HK-2 (cell line): ENCODE results near the gene RRAGD.

ENCODE experiments used
- DNase-seq: peaks from one replicate; pipeline ENCODE4 v3.0.0-alpha.2; 2018; ENCODE audit not compliant: unreplicated experiment

The RRAGD gene

GRCh38 chr6:89412071-89413005 lies at the start of gene RRAGD:
TSS of gene RRAGD (minus strand) at chr6:89412273. CDS start at chr6:89411993, 280 bp downstream.
- DNase-seq = peak; percentile 56

- DNase-seq = no peak
Observed at GRCh38 chr6:89460713-89461112, 48.6 kb upstream of the RRAGD start.

- DNase-seq = no peak
Observed at GRCh38 chr6:89459501-89459900, 47.4 kb upstream of the RRAGD start.

- no peak for DNase-seq
Observed at GRCh38 chr6:89458704-89459103, 46.6 kb upstream of the RRAGD start.

GRCh38 chr6:89454300-89454699 lies 42.2 kb upstream of the RRAGD start:
- no peak for DNase-seq

GRCh38 chr6:89452281-89452680 lies 40.2 kb upstream of the RRAGD start:
- DNase-seq = no peak

GRCh38 chr6:89449193-89449592 lies 37.1 kb upstream of the RRAGD start:
- no peak for DNase-seq

GRCh38 chr6:89443658-89444057 lies 31.6 kb upstream of the RRAGD start:
- DNase-seq = no peak

GRCh38 chr6:89440200-89440599 lies 28.1 kb upstream of the RRAGD start:
- DNase-seq = no peak

- no peak for DNase-seq
Observed at GRCh38 chr6:89439014-89439413, 26.9 kb upstream of the RRAGD start.

- no peak for DNase-seq
Observed at GRCh38 chr6:89438248-89438647, 26.2 kb upstream of the RRAGD start.

GRCh38 chr6:89436226-89436625 lies 24.2 kb upstream of the RRAGD start:
- no peak for DNase-seq

- no peak for DNase-seq
Observed at GRCh38 chr6:89434954-89435353, 22.9 kb upstream of the RRAGD start.

- DNase-seq = no peak
Observed at GRCh38 chr6:89434150-89434499, 22.1 kb upstream of the RRAGD start.

GRCh38 chr6:89433252-89434149 lies 21.4 kb upstream of the RRAGD start:
- peak; percentile 10 for DNase-seq

- DNase-seq = peak; percentile 84
Observed at GRCh38 chr6:89432875-89433251, 20.8 kb upstream of the RRAGD start, which contains the start of gene ANKRD6. TSS of gene ANKRD6 (plus strand) at chr6:89433152. CDS start at chr6:89566977, 133,825 bp downstream.

- DNase-seq = no peak
Observed at GRCh38 chr6:89430201-89430962, 18.3 kb upstream of the RRAGD start.

GRCh38 chr6:89416796-89417195 lies 4.7 kb upstream of the RRAGD start:
- no peak for DNase-seq

GRCh38 chr6:89415185-89415584 lies 3.1 kb upstream of the RRAGD start:
- no peak for DNase-seq

- DNase-seq = no peak
Observed at GRCh38 chr6:89414215-89414614, 2.1 kb upstream of the RRAGD start.

- no peak for DNase-seq
Observed at GRCh38 chr6:89413006-89413400, 930 bp upstream of the RRAGD start.
